Left lung (tissue), 10 donors: ENCODE data around the gene LAPTM4A. TPM values are rescaled to one million over a fixed set of nuclear protein-coding genes. Genes with fewer than 3 reads are reported as not detected.

Source experiments
- ATAC-seq: fragments of 200-7000 bp; cut with Tn5 transposase; one replicate; pipeline ENCODE4 v1.9.1; 2020; ENCODE audit warnings: moderate library complexity
- DNase-seq, 4 donors: peaks; one replicate each; pipeline ENCODE4 v3.0.0-alpha.2; 2013 to 2020
- H3K27ac ChIP-seq, 2 donors: fragments of 200-600 bp; sonication (generic) in 1 of 2; one replicate each; pipeline versions ENCODE4 v1.5.0 to v1.8.0; 2020 to 2021
- H3K27me3 ChIP-seq, 2 donors: fragments of 200-600 bp; sonication (generic) in 1 of 2; one replicate each; pipeline versions ENCODE4 v1.5.0 to v1.8.0; 2020 to 2021
- H3K36me3 ChIP-seq, 2 donors: fragments of 200-600 bp; sonication (generic) in 1 of 2; one replicate each; pipeline versions ENCODE4 v1.5.0 to v1.8.0; 2020 to 2021
- H3K4me1 ChIP-seq, 2 donors: fragments of 200-600 bp; one replicate each; pipeline ENCODE4 v1.8.0; 2021
- H3K4me3 ChIP-seq, 2 donors: fragments of 200-600 bp; sonication (generic) in 1 of 2; one replicate each; pipeline versions ENCODE4 v1.5.0 to v1.8.0; 2020 to 2021; ENCODE audit warnings: mild to moderate bottlenecking in 1 of 2
- H3K9me3 ChIP-seq, 2 donors: fragments of 200-600 bp; sonication (generic) in 1 of 2; one replicate each; pipeline versions ENCODE4 v1.5.0 to v1.8.0; 2020 to 2021
- intact Hi-C, 2 donors: fragments of 100-400 bp; cut with DNase I; formaldehyde crosslinking; loops; one replicate each; pipeline versions ENCODE4 v1.11.2 to v1.14.2; 2022
- polyA plus RNA-seq, 6 donors: library from polyadenylated mRNA; unstranded; fragments of 120-200 nt; gene quantifications; one replicate each; pipeline ENCODE4 v1.2.1, GENCODE V29; 2013; ENCODE audit not compliant: insufficient read length in 6 of 6
- total RNA-seq, 2 donors: library from RNA; stranded (reverse); fragmentation: NEBNext Ultra II Directional; extraction: Animal tissue kit (Norgen Biotek cat#: 25700); gene quantifications; one replicate each; pipeline ENCODE4 v1.2.1, GENCODE V29; 2021
- TF ChIP-seq, protein P1 (sequence below), 2 donors: fragments of 200-600 bp; sonication (generic) in 1 of 2; IDR thresholded peaks; one replicate each; pipeline versions ENCODE4 v1.5.0 to v1.8.0; 2021; ENCODE audit warnings: antibody characterized with exemption in 2 of 2
- donor health status: DM: no; HTN: yes; CAD: no.
- donor health status: DM: no; HTN: no; CAD: no.

LAPTM4A gene
- total and polyA plus RNA-seq, 8 donors: 220 to 531 (median 464) TPM

DNA sequence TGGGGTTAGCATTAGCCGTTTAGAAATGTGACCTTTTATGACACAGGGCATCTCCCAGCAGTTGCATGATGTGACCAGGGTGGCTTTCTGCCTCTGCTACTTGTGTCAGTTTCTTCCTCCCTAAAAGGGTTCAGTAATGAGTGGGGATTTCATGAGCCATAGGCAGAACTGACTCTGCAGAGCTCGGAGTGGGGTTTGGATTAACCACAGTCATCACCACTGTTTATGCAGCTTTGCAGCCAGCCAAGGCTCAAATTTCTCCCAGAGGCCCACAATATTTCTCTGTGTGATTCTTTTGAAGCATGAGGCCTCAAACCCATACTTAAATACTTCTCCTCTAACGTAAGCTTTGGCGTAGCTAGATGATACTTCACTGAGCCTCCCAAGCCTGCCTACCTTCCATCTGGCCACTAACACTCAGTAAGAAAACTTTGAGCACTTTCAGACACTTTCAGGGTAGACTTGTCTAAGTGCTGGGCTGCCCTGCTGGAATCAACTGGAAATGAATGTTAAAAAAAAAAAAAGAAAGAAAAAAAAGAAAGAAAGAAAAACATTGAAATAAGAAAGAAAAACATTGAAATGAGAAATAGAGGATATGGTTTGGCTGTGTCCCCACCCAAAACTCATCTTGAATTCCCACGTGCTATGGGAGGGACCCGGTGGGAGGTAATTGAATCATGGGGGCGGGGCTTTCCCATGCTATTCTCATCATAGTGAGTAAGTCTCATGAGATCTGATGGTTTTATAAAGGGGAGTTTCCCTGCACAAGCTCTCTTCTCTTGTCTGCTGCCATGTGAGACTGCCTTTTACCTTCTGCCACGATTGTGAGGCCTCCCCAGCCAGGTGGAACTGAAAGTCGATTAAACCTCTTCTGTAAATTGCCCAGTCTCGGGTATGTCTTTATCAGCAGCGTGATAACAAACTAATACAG lies 11.5 kb upstream of the LAPTM4A start:
- peak overlapping the region in 1 of 2 donors; percentile 67 for H3K27ac ChIP-seq
- no peak overlapping the region for H3K4me3 ChIP-seq
- TF ChIP-seq, protein P1, sequence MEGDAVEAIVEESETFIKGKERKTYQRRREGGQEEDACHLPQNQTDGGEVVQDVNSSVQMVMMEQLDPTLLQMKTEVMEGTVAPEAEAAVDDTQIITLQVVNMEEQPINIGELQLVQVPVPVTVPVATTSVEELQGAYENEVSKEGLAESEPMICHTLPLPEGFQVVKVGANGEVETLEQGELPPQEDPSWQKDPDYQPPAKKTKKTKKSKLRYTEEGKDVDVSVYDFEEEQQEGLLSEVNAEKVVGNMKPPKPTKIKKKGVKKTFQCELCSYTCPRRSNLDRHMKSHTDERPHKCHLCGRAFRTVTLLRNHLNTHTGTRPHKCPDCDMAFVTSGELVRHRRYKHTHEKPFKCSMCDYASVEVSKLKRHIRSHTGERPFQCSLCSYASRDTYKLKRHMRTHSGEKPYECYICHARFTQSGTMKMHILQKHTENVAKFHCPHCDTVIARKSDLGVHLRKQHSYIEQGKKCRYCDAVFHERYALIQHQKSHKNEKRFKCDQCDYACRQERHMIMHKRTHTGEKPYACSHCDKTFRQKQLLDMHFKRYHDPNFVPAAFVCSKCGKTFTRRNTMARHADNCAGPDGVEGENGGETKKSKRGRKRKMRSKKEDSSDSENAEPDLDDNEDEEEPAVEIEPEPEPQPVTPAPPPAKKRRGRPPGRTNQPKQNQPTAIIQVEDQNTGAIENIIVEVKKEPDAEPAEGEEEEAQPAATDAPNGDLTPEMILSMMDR (IDR thresholded peaks at IDR 0.05): no peak
- no peaks in the 10 kb centered on the region for H3K36me3 ChIP-seq
- intact Hi-C loops: no loop called here
- ATAC-seq (peak; percentile 66), DNase-seq (peak in 1 of 4 donors; percentile 46)
- H3K4me1 ChIP-seq: no peaks in the 10 kb centered on the region
- H3K9me3 ChIP-seq: no peaks in the 10 kb centered on the region
- no peaks in the 10 kb centered on the region for H3K27me3 ChIP-seq

- intact Hi-C loops: no loop called here
- DNase-seq: no peak
- Histone ChIP-seq H3K9me3 (no peaks in the 10 kb centered on the region), H3K4me1 (no peaks in the 10 kb centered on the region), H3K4me3 (no peak overlapping the region), H3K36me3 (no peaks in the 10 kb centered on the region), H3K27me3 (no peaks in the 10 kb centered on the region), H3K27ac (no peak overlapping the region)
- TF ChIP-seq, protein P1 (IDR thresholded peaks at IDR 0.05): no peak
- no peak for ATAC-seq
Measured at GRCh38 chr2:20061940-20062339, 10.5 kb upstream of the LAPTM4A start.

DNA sequence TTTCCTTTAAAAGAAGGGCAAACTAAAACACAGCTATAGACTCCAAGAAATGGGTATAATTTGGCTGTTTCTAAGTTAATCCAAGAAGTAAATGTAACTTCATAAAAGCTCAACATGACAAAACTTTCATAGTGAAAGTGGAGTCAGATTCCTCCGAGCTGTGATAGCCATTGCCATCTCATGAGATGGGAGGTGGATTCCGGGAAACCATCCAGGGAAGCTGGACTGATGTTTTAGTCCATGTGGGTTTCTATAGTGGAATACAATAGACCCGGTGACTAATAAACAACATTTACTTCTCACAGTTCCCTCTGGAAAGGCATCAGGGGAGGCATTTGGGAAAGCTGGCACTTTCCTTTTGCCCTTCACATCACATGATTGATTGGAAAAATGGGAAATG lies 10.0 kb upstream of the LAPTM4A start:
- Histone ChIP-seq H3K4me3 (no peak overlapping the region), H3K9me3 (no peaks in the 10 kb centered on the region), H3K4me1 (no peaks in the 10 kb centered on the region), H3K27ac (no peak overlapping the region), H3K27me3 (no peaks in the 10 kb centered on the region), H3K36me3 (no peaks in the 10 kb centered on the region)
- intact Hi-C loops: no loop called here
- ATAC-seq (no peak), DNase-seq (no peak)
- TF ChIP-seq, protein P1 (IDR thresholded peaks at IDR 0.05): no peak

DNA sequence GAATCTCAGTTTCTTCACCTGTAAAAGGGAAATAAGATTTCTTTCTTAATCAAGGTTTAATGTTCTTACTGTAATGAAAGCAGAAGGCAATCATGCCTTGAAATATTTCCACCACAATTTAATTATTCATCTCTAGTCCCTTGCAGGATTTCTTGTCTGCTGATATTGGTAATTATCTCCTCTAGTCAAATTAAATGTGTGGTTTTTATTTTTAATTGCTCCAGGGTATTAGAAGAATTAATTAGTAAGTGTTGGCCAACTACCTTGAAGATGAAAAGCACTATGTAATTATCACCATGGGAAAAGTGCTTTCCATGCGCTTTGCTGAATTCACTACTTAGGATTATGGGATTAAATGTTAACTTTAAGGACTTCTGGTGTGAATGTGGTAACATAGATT lies 8.7 kb upstream of the LAPTM4A start:
- Histone ChIP-seq H3K27ac (no peak overlapping the region), H3K27me3 (no peaks in the 10 kb centered on the region), H3K9me3 (no peaks in the 10 kb centered on the region), H3K4me1 (no peaks in the 10 kb centered on the region), H3K4me3 (no peak overlapping the region), H3K36me3 (no peaks in the 10 kb centered on the region)
- no peak for ATAC-seq
- intact Hi-C loops: no loop called here
- TF ChIP-seq, protein P1 (IDR thresholded peaks at IDR 0.05): no peak
- DNase-seq: no peak

- intact Hi-C loops: no loop called here
- TF ChIP-seq, protein P1 (IDR thresholded peaks at IDR 0.05): no peak
- no peak overlapping the region for H3K4me3 ChIP-seq
- no peaks in the 10 kb centered on the region for H3K36me3 ChIP-seq
- no peaks in the 10 kb centered on the region for H3K27me3 ChIP-seq
- ATAC-seq (no peak), DNase-seq (no peak)
- H3K27ac ChIP-seq: no peak overlapping the region
- H3K9me3 ChIP-seq: no peaks in the 10 kb centered on the region
- peaks cover 0 to 9% of the 10 kb centered on the region in 2 donors for H3K4me1 ChIP-seq
Measured at GRCh38 chr2:20057268-20057667, 5.8 kb upstream of the LAPTM4A start.
